ENCODE results near the gene SRCAP.

The SRCAP gene

DNA sequence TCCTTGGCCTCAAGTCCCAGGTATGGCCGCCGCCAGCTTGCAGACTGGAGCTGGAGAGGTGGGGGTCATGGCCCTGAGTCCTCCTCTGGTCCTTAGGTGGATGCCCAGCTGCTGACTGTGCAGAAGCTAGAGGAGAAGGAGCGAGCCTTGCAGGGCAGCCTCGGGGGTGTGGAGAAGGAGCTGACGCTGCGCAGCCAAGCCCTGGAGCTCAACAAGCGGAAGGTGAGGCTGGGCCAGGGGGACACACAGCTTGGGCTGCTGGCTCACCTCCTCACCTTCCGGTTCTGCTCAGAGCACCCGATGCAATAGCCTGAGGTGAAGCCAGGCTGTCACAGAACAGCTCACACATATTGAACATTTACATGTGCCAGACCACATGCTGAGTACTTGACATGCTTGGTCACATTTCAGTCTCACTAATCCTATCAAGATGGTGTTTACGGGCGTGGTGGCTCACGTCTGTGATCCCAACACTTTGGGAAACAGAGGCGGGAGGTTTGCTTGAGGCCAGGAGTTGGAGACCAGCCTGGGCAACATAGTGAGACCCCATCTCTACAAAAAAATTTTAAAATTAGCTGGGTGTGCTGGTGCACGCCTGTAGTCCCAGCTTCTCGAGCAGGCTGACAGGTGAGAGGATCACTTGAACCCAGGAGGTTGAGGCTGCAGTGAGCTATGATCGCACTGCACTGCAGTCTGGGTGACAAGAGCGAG lies 70.6 kb downstream of the SRCAP start:
- ChIA-PET POLR2A (interaction anchor here (1.0 to 3.6 kb wide), 6 partner anchors 10 to 71 kb away, joined by 3 to 17 read pairs (median 11); partner anchors contain the start of genes PHKG2 and SRCAP), CTCF (no interaction called here)
- DNase-seq (ENCODE audit: extremely low spot score) = no peak
- TF ChIP-seq FOXK2 (IDR thresholded peaks at IDR 0.05) = no peak
- no peak for TF ChIP-seq CTBP1 (IDR thresholded peaks at IDR 0.05; ENCODE audit: borderline replicate concordance)
- TF ChIP-seq ARNT (IDR thresholded peaks at IDR 0.05) = no peak
- TF ChIP-seq ZNF384 (IDR thresholded peaks at IDR 0.05) = no peak
- TF ChIP-seq LEF1 (IDR thresholded peaks at IDR 0.05; ENCODE audit: borderline replicate concordance) = no peak
- no peak for TF ChIP-seq NFRKB (IDR thresholded peaks at IDR 0.05)

DNA sequence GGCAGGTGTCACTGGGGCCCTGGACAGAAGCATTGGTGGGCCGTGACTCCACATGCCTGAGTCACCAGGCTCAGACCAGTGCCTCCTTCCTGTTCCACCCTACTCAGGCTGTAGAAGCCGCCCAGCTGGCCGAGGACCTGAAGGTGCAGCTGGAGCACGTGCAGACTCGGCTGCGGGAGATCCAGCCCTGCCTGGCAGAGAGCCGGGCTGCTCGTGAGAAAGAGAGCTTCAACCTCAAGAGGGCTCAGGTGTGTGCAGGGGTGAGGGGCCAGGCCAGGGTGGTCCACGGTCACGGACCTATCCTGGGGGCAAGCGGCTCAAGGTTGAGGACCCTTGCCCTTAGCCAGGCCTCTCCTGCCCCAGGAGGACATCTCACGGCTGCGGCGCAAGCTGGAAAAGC lies 72.8 kb downstream of the SRCAP start:
- ChIA-PET CTCF (no interaction called here), POLR2A (interaction anchor here (1.3 to 2.7 kb wide), 4 partner anchors 8 to 31 kb away, joined by 3 to 17 read pairs (median 7); partner anchors contain the start of gene PHKG2)
- TF ChIP-seq SUZ12 (IDR thresholded peaks at IDR 0.05) (no peak), HDGF (IDR thresholded peaks at IDR 0.05; ENCODE audit: borderline replicate concordance) (no peak), ZNF384 (IDR thresholded peaks at IDR 0.05) (no peak), TARDBP (IDR thresholded peaks at IDR 0.05) (no peak), CTBP1 (IDR thresholded peaks at IDR 0.05; ENCODE audit: borderline replicate concordance) (no peak), NFRKB (IDR thresholded peaks at IDR 0.05) (no peak), FOXA1 (IDR thresholded peaks at IDR 0.05) (no peak), BHLHE40 (IDR thresholded peaks at IDR 0.05; ENCODE audit: borderline replicate concordance) (no peak), SP1 (IDR thresholded peaks at IDR 0.05) (no peak), FOXM1 (IDR thresholded peaks at IDR 0.05; ENCODE audit: borderline replicate concordance) (no peak)
- TF ChIP-seq, protein P1, sequence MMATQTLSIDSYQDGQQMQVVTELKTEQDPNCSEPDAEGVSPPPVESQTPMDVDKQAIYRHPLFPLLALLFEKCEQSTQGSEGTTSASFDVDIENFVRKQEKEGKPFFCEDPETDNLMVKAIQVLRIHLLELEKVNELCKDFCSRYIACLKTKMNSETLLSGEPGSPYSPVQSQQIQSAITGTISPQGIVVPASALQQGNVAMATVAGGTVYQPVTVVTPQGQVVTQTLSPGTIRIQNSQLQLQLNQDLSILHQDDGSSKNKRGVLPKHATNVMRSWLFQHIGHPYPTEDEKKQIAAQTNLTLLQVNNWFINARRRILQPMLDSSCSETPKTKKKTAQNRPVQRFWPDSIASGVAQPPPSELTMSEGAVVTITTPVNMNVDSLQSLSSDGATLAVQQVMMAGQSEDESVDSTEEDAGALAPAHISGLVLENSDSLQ (IDR thresholded peaks at IDR 0.05) = no peak
- no peak for DNase-seq (ENCODE audit: extremely low spot score)

DNA sequence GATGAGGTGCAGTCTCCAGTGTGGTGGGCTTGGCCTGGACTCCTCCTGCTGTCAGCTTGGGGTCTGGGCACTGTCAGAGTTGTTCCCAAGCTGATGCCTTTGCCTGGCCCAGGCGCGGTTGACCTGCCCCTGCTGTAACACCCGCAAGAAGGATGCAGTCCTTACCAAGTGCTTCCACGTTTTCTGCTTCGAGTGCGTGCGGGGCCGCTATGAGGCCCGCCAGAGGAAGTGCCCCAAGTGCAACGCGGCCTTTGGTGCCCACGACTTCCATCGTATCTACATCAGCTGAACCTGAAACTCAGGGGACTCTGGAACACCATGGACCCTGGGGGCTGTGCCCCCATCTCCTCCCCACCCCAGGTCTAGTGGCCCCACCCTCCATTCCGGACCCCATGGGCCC lies 74.9 kb downstream of the SRCAP start:
- ChIA-PET CTCF (no interaction called here), POLR2A (interaction anchor here (1.5 to 22.0 kb wide), 6 partner anchors 9 to 35 kb away, joined by 4 to 599 read pairs (median 22); partner anchors contain the start of genes PHKG2, RNF40 and ZNF629)
- TF ChIP-seq BHLHE40 (IDR thresholded peaks at IDR 0.05; ENCODE audit: borderline replicate concordance) (no peak), TARDBP (IDR thresholded peaks at IDR 0.05) (no peak), SUZ12 (IDR thresholded peaks at IDR 0.05) (no peak), SP1 (IDR thresholded peaks at IDR 0.05) (no peak), LEF1 (IDR thresholded peaks at IDR 0.05; ENCODE audit: borderline replicate concordance) (no peak), ZNF384 (IDR thresholded peaks at IDR 0.05) (no peak), NFRKB (IDR thresholded peaks at IDR 0.05) (no peak), L3MBTL2 (conservative IDR thresholded peaks at IDR 0.05) (no peak), CTBP1 (IDR thresholded peaks at IDR 0.05; ENCODE audit: borderline replicate concordance) (no peak), FOXM1 (IDR thresholded peaks at IDR 0.05; ENCODE audit: borderline replicate concordance) (no peak), FOXA1 (IDR thresholded peaks at IDR 0.05) (no peak), HDGF (IDR thresholded peaks at IDR 0.05; ENCODE audit: borderline replicate concordance) (no peak), FOXK2 (IDR thresholded peaks at IDR 0.05) (no peak), ELF4 (IDR thresholded peaks at IDR 0.05) (no peak)
- TF ChIP-seq, protein P1 (IDR thresholded peaks at IDR 0.05) = no peak
- no peak for DNase-seq (ENCODE audit: extremely low spot score)

DNA sequence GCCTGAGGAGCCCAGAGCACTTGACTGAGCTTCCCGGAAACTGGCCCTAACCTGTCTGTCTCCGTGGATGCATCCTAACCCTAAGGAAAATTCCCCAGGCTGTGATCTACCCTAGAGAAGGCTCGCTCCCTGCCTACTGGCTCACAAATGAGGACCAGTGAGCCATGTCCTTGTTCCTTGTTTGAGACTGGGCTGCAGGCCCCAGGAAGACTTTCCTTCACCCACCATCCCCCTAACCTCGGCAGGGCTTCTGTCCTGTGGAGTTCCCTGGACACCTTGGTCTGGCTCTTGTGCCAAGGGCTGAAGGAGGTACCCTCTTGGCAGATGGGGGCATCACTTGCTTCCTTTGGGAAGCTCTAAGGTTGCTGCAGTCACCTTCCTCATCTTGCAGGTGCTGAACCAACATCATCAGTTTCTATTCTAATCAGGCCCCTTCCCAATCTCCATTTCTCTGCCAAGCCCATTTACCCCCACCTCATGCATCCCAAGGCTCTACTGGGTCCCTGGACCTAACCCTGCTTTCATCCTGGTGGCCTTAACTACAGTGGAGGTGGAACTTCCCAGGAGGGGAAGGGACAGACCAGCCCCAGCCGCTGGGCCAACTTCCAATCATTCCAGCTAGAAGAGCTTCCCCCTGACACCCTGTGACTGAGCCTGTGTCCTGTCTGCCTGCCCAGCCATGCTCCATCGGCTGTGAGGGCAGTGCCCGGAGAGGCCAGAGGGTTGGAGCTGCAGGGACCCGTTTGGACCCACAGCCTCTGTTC lies 75.6 kb downstream of the SRCAP start:
- no peak for TF ChIP-seq LEF1 (IDR thresholded peaks at IDR 0.05; ENCODE audit: borderline replicate concordance)
- TF ChIP-seq ARNT (IDR thresholded peaks at IDR 0.05) = no peak
- TF ChIP-seq CTBP1 (IDR thresholded peaks at IDR 0.05; ENCODE audit: borderline replicate concordance) = no peak
- TF ChIP-seq, protein P1 (IDR thresholded peaks at IDR 0.05) = no peak
- no peak for TF ChIP-seq SUZ12 (IDR thresholded peaks at IDR 0.05)
- no peak for TF ChIP-seq HDGF (IDR thresholded peaks at IDR 0.05; ENCODE audit: borderline replicate concordance)
- no peak for TF ChIP-seq NFRKB (IDR thresholded peaks at IDR 0.05)
- no peak for TF ChIP-seq L3MBTL2 (conservative IDR thresholded peaks at IDR 0.05)
- TF ChIP-seq FOXA1 (IDR thresholded peaks at IDR 0.05) = no peak
- no peak for DNase-seq (ENCODE audit: extremely low spot score)
- ChIA-PET POLR2A (interaction anchor here (0.6 to 22.0 kb wide), 25 partner anchors 9 to 345 kb away, joined by 3 to 599 read pairs (median 4); partner anchors contain the start of genes CFAP119, CTF1, DCTPP1 and PHKG2), CTCF (interaction anchor here (1.0 kb wide), 1 partner anchor 70 kb away, joined by 4 read pairs; no protein-coding TSS in a partner anchor)

DNA sequence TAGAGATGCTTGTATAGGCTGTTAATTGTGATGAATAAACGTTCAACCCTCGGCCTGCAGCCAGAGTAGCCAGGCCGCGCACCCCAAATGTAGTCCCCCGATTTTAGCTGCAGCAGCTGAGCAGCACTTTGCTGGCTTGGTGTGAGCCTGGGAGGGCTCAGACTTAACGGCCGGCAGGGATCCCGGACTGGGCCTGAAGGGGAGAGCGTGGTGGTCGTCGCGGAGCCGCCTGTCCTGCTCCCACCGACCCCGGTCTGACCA lies 76.1 kb downstream of the SRCAP start:
- POLR2A ChIA-PET = interaction anchor here (0.6 to 22.0 kb wide), 24 partner anchors 9 to 345 kb away, joined by 3 to 599 read pairs (median 4); partner anchors contain the start of genes CFAP119, CTF1, DCTPP1 and PHKG2
- no peak for DNase-seq (ENCODE audit: extremely low spot score)
- TF ChIP-seq ARNT (IDR thresholded peaks at IDR 0.05) (no peak), BHLHE40 (IDR thresholded peaks at IDR 0.05; ENCODE audit: borderline replicate concordance) (no peak), CTBP1 (IDR thresholded peaks at IDR 0.05; ENCODE audit: borderline replicate concordance) (no peak), LEF1 (IDR thresholded peaks at IDR 0.05; ENCODE audit: borderline replicate concordance) (no peak), ZNF384 (IDR thresholded peaks at IDR 0.05) (no peak), SUZ12 (IDR thresholded peaks at IDR 0.05) (no peak), SP1 (IDR thresholded peaks at IDR 0.05) (no peak), HDGF (IDR thresholded peaks at IDR 0.05; ENCODE audit: borderline replicate concordance) (no peak), NFRKB (IDR thresholded peaks at IDR 0.05) (no peak), FOXK2 (IDR thresholded peaks at IDR 0.05) (no peak)
- TF ChIP-seq, protein P1 (IDR thresholded peaks at IDR 0.05) = no peak
- CTCF ChIA-PET = interaction anchor here (1.0 kb wide), 1 partner anchor 70 kb away, joined by 4 read pairs; no protein-coding TSS in a partner anchor
